Left ventricle myocardium inferior (tissue), 1 donor: Measurements from ENCODE around the gene OR2G2. TPM values are rescaled to one million over a fixed set of nuclear protein-coding genes. Genes with fewer than 3 reads are reported as not detected.

Source experiments
- DNase-seq: peaks from one replicate; pipeline ENCODE4 v3.0.0-alpha.2; 2020
- H3K27ac ChIP-seq: fragments of 200-600 bp; replicated peaks from 2 replicates; pipeline ENCODE4 v1.8.0; 2021
- H3K27me3 ChIP-seq: fragments of 200-600 bp; 2 replicates; pipeline ENCODE4 v1.8.0; 2021; ENCODE audit warnings: low read depth
- H3K36me3 ChIP-seq: fragments of 200-600 bp; 2 replicates; pipeline ENCODE4 v1.8.0; 2021
- H3K4me1 ChIP-seq: fragments of 200-600 bp; 2 replicates; pipeline ENCODE4 v1.8.0; 2021
- H3K4me3 ChIP-seq: fragments of 200-600 bp; 2 replicates; pipeline ENCODE4 v1.8.0; 2021; ENCODE audit warnings: mild to moderate bottlenecking, moderate library complexity
- H3K9me3 ChIP-seq: fragments of 200-600 bp; replicated peaks from 2 replicates; pipeline ENCODE4 v1.8.0; 2021
- CTCF ChIP-seq: fragments of 200-600 bp; IDR thresholded peaks from 2 replicates; pipeline ENCODE4 v1.8.0; 2021; ENCODE audit warnings: antibody characterized with exemption, mild to moderate bottlenecking, borderline replicate concordance
- intact Hi-C: fragments of 100-400 bp; cut with micrococcal nuclease; formaldehyde crosslinking; loops from one replicate; pipeline ENCODE4 v1.11.0; 2022
- total RNA-seq: library from RNA; stranded (reverse); fragmentation: NEBNext Ultra II Directional; extraction: Animal tissue kit (Norgen Biotek cat#: 25700); gene quantifications from one replicate; pipeline ENCODE4 v1.2.1, GENCODE V29; 2021
- donor health status: DM: no; HTN: yes; CAD: no; lungs with severe emphysema.

The OR2G2 gene
- total RNA-seq, 1 donor from 2014 or later, result not detected

- DNase-seq, result no peak
- Histone ChIP-seq H3K27me3 (no peaks in the 10 kb centered on the region), H3K36me3 (no peaks in the 10 kb centered on the region), H3K4me3 (no peak overlapping the region), H3K4me1 (no peaks in the 10 kb centered on the region), H3K9me3 (no peaks in the 10 kb centered on the region), H3K27ac (no peak overlapping the region)
- intact Hi-C loops, result no loop called here
- no peak for TF ChIP-seq CTCF
Observed at GRCh38 chr1:247548092-247548491, 40.1 kb upstream of the OR2G2 start.

- Histone ChIP-seq H3K4me1 (no peaks in the 10 kb centered on the region), H3K9me3 (no peaks in the 10 kb centered on the region), H3K27me3 (no peaks in the 10 kb centered on the region), H3K36me3 (no peaks in the 10 kb centered on the region), H3K4me3 (no peak within 1 kb of the TSS), H3K27ac (no peak within 1 kb of the TSS)
- no peak for TF ChIP-seq CTCF
- DNase-seq, result no peak
- intact Hi-C loops, result no loop called here
Observed at GRCh38 chr1:247548769-247549182, 39.4 kb upstream of the OR2G2 start, which contains the start of gene GCSAML. GCSAML (plus strand) TSS chr1:247549134; CDS start chr1:247549192, 58 bp downstream.

GRCh38 chr1:247551721-247552120 lies 36.4 kb upstream of the OR2G2 start:
- H3K4me3 ChIP-seq, result no peak overlapping the region

GRCh38 chr1:247552231-247552630 lies 35.9 kb upstream of the OR2G2 start:
- intact Hi-C loops, result no loop called here
- H3K36me3 ChIP-seq, result no peaks in the 10 kb centered on the region
- no peak for TF ChIP-seq CTCF
- no peaks in the 10 kb centered on the region for H3K4me1 ChIP-seq
- H3K4me3 ChIP-seq, result no peak overlapping the region
- H3K27me3 ChIP-seq, result peaks cover 7% of the 10 kb centered on the region
- no peaks in the 10 kb centered on the region for H3K9me3 ChIP-seq
- no peak for DNase-seq
- H3K27ac ChIP-seq, result no peak overlapping the region

More at GRCh38 chr1:247551721-247552120, 36.4 kb upstream of the OR2G2 start:
- no peak overlapping the region for H3K27ac ChIP-seq
- H3K9me3 ChIP-seq, result no peaks in the 10 kb centered on the region
- no peaks in the 10 kb centered on the region for H3K4me1 ChIP-seq
- peaks cover 3% of the 10 kb centered on the region for H3K27me3 ChIP-seq
- no peak for TF ChIP-seq CTCF
- DNase-seq, result no peak
- intact Hi-C loops, result no loop called here
- H3K36me3 ChIP-seq, result no peaks in the 10 kb centered on the region

- DNase-seq, result no peak
- Histone ChIP-seq H3K9me3 (no peaks in the 10 kb centered on the region), H3K36me3 (no peaks in the 10 kb centered on the region), H3K4me3 (no peak overlapping the region), H3K27ac (no peak overlapping the region), H3K27me3 (peaks cover 7% of the 10 kb centered on the region), H3K4me1 (no peaks in the 10 kb centered on the region)
- intact Hi-C loops, result no loop called here
- no peak for TF ChIP-seq CTCF
Observed at GRCh38 chr1:247557926-247558674, 30.1 kb upstream of the OR2G2 start.
